B cell (primary cell): ENCODE data around the gene ARMC10. TPM values are rescaled to one million over a fixed set of nuclear protein-coding genes. Genes with fewer than 3 reads are reported as not detected.
"Not testable (repeated sequence)": the region's sequence is repeated elsewhere in the genome, so short reads cannot be mapped to it uniquely, and the experiment has no call there.

Experiments
- ATAC-seq: fragments of 200-7000 bp; cut with Tn5 transposase; one replicate; pipeline ENCODE4 v1.10.0; 2021; ENCODE audit warnings: low read depth, mild to moderate bottlenecking, moderate number of reproducible peaks, moderate library complexity
- CTCF ChIA-PET: fragments of 350-600 bp; sonication (Branson Sonifier 250); formaldehyde crosslinking; loops from one replicate; lab custom pipeline; 2021; ENCODE audit warnings: antibody characterized with exemption, inconsistent platforms; lab: Charles Lee
- POLR2A ChIA-PET: fragments of 350-600 bp; sonication (Branson Sonifier 250); formaldehyde crosslinking; loops from one replicate; lab custom pipeline; 2021; ENCODE audit warnings: antibody characterized with exemption; lab: Charles Lee
- DNase-seq: peaks from one replicate; pipeline ENCODE4 v3.0.0; 2013
- H2AFZ ChIP-seq: 2 replicates; pipeline ENCODE4 v1.6.1; 2012; ENCODE audit warnings: mild to moderate bottlenecking, low read depth, low read length; ENCODE audit not compliant: insufficient read depth, poor library complexity, severe bottlenecking
- H3K27ac ChIP-seq, 2 donors: 1 replicate in 1 of 2; 2 replicates in 1 of 2; pipeline ENCODE4 v1.5.1; 2012 to 2013; ENCODE audit warnings: low read length in 2 of 2, mild to moderate bottlenecking in 2 of 2, moderate library complexity in 1 of 2
- H3K27me3 ChIP-seq, 4 experiments: fragments of 200-600 bp in 1 of 4; sonication (generic) in 1 of 4; replicated peaks in 1 of 4; 1 replicate in 2 of 4; 2 replicates in 2 of 4; pipeline versions ENCODE4 v1.6.1 to v1.7.0; 2013 to 2016; ENCODE audit warnings: low read length in 3 of 4, mild to moderate bottlenecking in 2 of 4, mixed read lengths in 1 of 4, moderate library complexity in 1 of 4; ENCODE audit not compliant: insufficient read depth in 4 of 4, control insufficient read depth in 3 of 4; ENCODE audit errors: control extremely low read depth in 1 of 4
- H3K36me3 ChIP-seq, 2 experiments: replicated peaks in 1 of 2; 1 replicate in 1 of 2; 2 replicates in 1 of 2; pipeline versions ENCODE4 v1.6.1 to v1.7.1; 2013; ENCODE audit warnings: low read length in 1 of 2; ENCODE audit not compliant: insufficient read depth in 2 of 2, control insufficient read depth in 1 of 2; ENCODE audit errors: control extremely low read depth in 1 of 2, extremely low read depth in 1 of 2
- H3K4me1 ChIP-seq, 2 donors: fragments of 200-600 bp in 1 of 2; sonication (generic) in 1 of 2; 1 replicate in 1 of 2; 2 replicates in 1 of 2; pipeline versions ENCODE4 v1.5.1 to v1.6.1; 2013 to 2017; ENCODE audit warnings: low read length in 2 of 2; ENCODE audit not compliant: control insufficient read depth in 2 of 2, insufficient read depth in 2 of 2
- H3K4me2 ChIP-seq: replicated peaks from 2 replicates; pipeline ENCODE3; 2012; ENCODE audit warnings: mild to moderate bottlenecking, low read depth, low read length; ENCODE audit not compliant: poor library complexity, severe bottlenecking
- H3K4me3 ChIP-seq, 5 experiments: fragments of 200-600 bp in 1 of 5; sonication (generic) in 1 of 5; 1 replicate in 3 of 5; 2 replicates in 2 of 5; pipeline versions ENCODE4 v1.5.1 to v1.7.0; 2011 to 2016; ENCODE audit warnings: low read length in 4 of 5, mild to moderate bottlenecking in 4 of 5, low read depth in 2 of 5, control low read depth in 1 of 5, moderate library complexity in 1 of 5; ENCODE audit not compliant: insufficient read depth in 1 of 5; ENCODE audit errors: control extremely low read depth in 1 of 5, extremely low read depth in 1 of 5
- H3K79me2 ChIP-seq: fragments of 200-600 bp; sonication (generic); one replicate; pipeline ENCODE4 v1.6.0; 2016; ENCODE audit warnings: low read length; ENCODE audit not compliant: control insufficient read depth, insufficient read depth
- H3K9ac ChIP-seq: fragments of 200-600 bp; sonication (generic); 2 replicates; pipeline ENCODE4 v1.6.1; 2017; ENCODE audit warnings: mild to moderate bottlenecking, low read length, moderate library complexity
- H3K9me3 ChIP-seq, 3 donors: one replicate each; pipeline versions ENCODE4 v1.6.1 to v1.7.1; 2013; ENCODE audit warnings: low read length in 2 of 3; ENCODE audit not compliant: control insufficient read depth in 2 of 3, insufficient read depth in 1 of 3; ENCODE audit errors: control extremely low read depth in 1 of 3
- H4K20me1 ChIP-seq: 2 replicates; pipeline ENCODE4 v1.6.0; 2012; ENCODE audit warnings: mild to moderate bottlenecking, low read length; ENCODE audit not compliant: insufficient read depth, control insufficient read depth, poor library complexity, severe bottlenecking
- H3K27ac Mint-ChIP-seq: one replicate; pipeline ENCODE4 v1.8.0; 2021; ENCODE audit warnings: mixed read lengths
- H3K27me3 Mint-ChIP-seq: one replicate; pipeline ENCODE4 v1.8.0; 2021; ENCODE audit warnings: mixed read lengths
- H3K4me1 Mint-ChIP-seq: one replicate; pipeline ENCODE4 v1.8.0; 2021; ENCODE audit warnings: mixed read lengths
- H3K4me3 Mint-ChIP-seq: one replicate; pipeline ENCODE4 v1.8.0; 2021; ENCODE audit warnings: mixed read lengths
- H3K9me3 Mint-ChIP-seq: one replicate; pipeline ENCODE4 v1.8.0; 2022; ENCODE audit warnings: mixed read lengths; ENCODE audit not compliant: insufficient read depth
- EZH2 ChIP-seq: IDR thresholded peaks from 2 replicates; pipeline ENCODE4 v1.6.1; 2012; ENCODE audit warnings: borderline replicate concordance, low read depth, mild to moderate bottlenecking, moderate library complexity, low read length; ENCODE audit not compliant: insufficient read depth, poor library complexity, severe bottlenecking
- WGBS: methylation state at CpG from one replicate; pipeline ENCODE4 v1.1.5; 2013; ENCODE audit warnings: missing lambda C conversion rate; ENCODE audit not compliant: insufficient coverage; 5-methylcytosine and 5-hydroxymethylcytosine counted together
- intact Hi-C: fragments of 100-400 bp; cut with micrococcal nuclease; formaldehyde crosslinking; loops from one replicate; pipeline ENCODE4 v1.10.0; 2022
- polyA plus RNA-seq: library from polyadenylated mRNA; depleted of rRNA; stranded (reverse); fragments of >200 nt; gene quantifications from 2 replicates; pipeline ENCODE4 v1.2.3, GENCODE V29; 2012
- total RNA-seq, 2 donors: library from RNA; stranded (reverse); fragments of 120-200 nt in 1 of 2; gene quantifications; 1 replicate in 1 of 2; 2 replicates in 1 of 2; pipeline versions ENCODE4 v1.2.3 to v1.2.4, GENCODE V29; 2013 to 2022
- TF ChIP-seq, protein P1 (sequence below): fragments of 200-600 bp; IDR thresholded peaks from one replicate; pipeline ENCODE4 v1.8.0; 2022; ENCODE audit warnings: antibody characterized with exemption, mild to moderate bottlenecking

Gene ARMC10
- total and polyA plus RNA-seq, 2 donors (not counting 1 experiment from before 2014, with no cell fraction given), result 7.3 to 24.2 TPM

DNA sequence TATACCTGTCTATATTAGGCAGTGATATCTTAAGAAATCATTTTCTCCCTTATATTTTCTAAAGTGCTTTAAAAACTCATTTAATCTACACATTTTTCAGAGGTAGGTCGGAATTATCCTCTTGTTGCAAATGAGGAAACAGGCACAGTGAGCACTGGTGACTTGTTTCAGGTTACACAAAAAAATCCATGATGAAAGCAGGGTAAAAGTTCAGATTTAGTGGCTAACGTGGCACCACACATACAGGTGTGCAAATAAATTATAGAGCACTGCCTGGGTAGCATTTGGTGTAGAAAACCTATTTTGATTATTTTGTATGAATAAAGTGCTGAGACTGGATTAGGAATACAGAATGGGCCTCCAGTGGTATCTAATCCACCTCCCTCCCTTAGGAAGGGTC, 26.6 kb downstream of the ARMC10 start:
- CTCF ChIA-PET, result interaction anchor here (0.7 kb wide), 1 partner anchor 402 kb away, joined by 9 read pairs; no protein-coding TSS in a partner anchor

DNA sequence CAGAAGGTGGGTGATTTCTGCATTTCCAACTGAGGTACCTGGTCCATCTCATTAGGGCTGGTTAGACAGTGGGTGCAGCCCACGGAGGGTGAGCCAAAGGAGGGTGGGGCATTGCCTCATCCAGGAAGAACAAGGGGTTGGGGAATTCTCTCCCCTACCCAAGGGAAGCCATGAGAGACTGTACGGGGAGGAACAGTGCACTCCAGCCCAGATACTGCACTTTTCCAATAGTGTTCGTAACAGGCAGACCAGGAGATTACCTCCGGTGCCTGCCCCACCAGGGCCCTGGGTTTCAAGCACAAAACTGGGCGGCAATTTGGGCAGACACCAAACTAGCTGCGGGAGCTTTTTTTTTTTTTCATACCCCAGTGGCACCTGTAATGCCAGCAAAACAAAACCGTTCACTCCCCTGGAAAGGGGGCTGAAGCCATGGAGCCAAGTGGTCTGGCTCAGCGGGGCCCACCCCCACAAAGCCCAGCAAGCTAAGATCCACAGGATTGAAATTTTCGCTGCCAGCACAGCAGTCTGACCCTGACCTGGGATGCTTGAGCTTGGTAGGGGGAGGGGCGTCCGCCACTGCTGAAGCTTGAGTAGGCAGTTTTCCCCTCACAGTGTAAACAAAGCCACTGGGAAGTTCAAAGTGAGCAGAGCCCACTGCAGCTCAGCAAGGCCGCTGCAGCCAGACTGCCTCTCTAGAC, 31.2 kb downstream of the ARMC10 start:
- Histone ChIP-seq H3K9ac (no peak overlapping the region), H3K79me2 (no peaks in the 10 kb centered on the region), H3K4me1 (no peaks in the 10 kb centered on the region), H3K27me3 (no peaks in the 10 kb centered on the region), H4K20me1 (no peaks in the 10 kb centered on the region), H3K9me3 (no peaks in the 10 kb centered on the region), H3K27ac (no peak overlapping the region), H2AFZ (no peak overlapping the region), H3K4me3 (no peak overlapping the region), H3K4me2 (no peak overlapping the region), H3K36me3 (peaks cover 3 to 10% of the 10 kb centered on the region in 2 experiments)
- TF ChIP-seq EZH2, result no peak
- TF ChIP-seq, protein P1, sequence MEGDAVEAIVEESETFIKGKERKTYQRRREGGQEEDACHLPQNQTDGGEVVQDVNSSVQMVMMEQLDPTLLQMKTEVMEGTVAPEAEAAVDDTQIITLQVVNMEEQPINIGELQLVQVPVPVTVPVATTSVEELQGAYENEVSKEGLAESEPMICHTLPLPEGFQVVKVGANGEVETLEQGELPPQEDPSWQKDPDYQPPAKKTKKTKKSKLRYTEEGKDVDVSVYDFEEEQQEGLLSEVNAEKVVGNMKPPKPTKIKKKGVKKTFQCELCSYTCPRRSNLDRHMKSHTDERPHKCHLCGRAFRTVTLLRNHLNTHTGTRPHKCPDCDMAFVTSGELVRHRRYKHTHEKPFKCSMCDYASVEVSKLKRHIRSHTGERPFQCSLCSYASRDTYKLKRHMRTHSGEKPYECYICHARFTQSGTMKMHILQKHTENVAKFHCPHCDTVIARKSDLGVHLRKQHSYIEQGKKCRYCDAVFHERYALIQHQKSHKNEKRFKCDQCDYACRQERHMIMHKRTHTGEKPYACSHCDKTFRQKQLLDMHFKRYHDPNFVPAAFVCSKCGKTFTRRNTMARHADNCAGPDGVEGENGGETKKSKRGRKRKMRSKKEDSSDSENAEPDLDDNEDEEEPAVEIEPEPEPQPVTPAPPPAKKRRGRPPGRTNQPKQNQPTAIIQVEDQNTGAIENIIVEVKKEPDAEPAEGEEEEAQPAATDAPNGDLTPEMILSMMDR, result no peak
- no peak overlapping the region for H3K4me3 Mint-ChIP-seq
- ChIA-PET CTCF (no interaction called here), POLR2A (interaction anchor here (0.7 kb wide), 1 partner anchor 86 kb away, joined by 7 read pairs; no protein-coding TSS in a partner anchor)
- H3K27ac Mint-ChIP-seq, result no peak overlapping the region
- H3K9me3 Mint-ChIP-seq, result peaks cover 3% of the 10 kb centered on the region
- peaks cover 2% of the 10 kb centered on the region for H3K4me1 Mint-ChIP-seq
- H3K27me3 Mint-ChIP-seq, result no peaks in the 10 kb centered on the region
- intact Hi-C loops, result no loop called here
- DNase-seq (no peak), ATAC-seq (no peak)
- WGBS, result 100% methylated on average over 9 of the region's 12 CpGs

More for the DNA sequence above, 26.6 kb downstream of the ARMC10 start:
- Mint-ChIP-seq H3K4me1 (no peaks in the 10 kb centered on the region), H3K27ac (no peak overlapping the region), H3K4me3 (no peak overlapping the region), H3K27me3 (no peaks in the 10 kb centered on the region), H3K9me3 (no peaks in the 10 kb centered on the region)
- Histone ChIP-seq H4K20me1 (no peaks in the 10 kb centered on the region), H3K9me3 (no peaks in the 10 kb centered on the region), H3K27me3 (no peaks in the 10 kb centered on the region), H3K4me1 (no peaks in the 10 kb centered on the region), H3K27ac (no peak overlapping the region), H2AFZ (no peak overlapping the region), H3K79me2 (no peaks in the 10 kb centered on the region), H3K4me3 (no peak overlapping the region), H3K36me3 (peaks cover 6 to 14% of the 10 kb centered on the region in 2 experiments), H3K4me2 (no peak overlapping the region), H3K9ac (no peak overlapping the region)
- intact Hi-C loops, result no loop called here
- ATAC-seq, result no peak
- POLR2A ChIA-PET, result no interaction called here
- TF ChIP-seq, protein P1, result no peak
- TF ChIP-seq EZH2, result no peak
- DNase-seq, result no peak
- WGBS, result 0% methylated on average over 1 of the region's 2 CpGs

DNA sequence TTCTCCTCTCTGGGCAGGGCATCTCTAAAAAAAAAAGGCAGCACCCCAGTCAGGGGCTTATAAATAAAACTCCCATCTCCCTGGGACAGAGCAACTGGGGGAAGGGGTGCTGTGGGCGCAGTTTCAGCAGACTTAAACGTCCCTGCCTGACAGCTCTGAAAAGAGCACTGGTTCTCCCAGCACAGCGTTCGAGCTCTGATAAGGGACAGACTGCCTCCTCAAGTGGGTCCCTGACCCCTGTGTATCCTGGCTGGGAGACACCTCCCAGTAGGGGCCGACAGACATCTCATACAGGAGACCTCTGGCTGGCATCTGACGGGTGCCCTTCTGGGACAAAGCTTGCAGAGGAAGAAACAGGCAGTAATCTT, 31.7 kb downstream of the ARMC10 start:
- H3K4me1 Mint-ChIP-seq, ATAC-seq, H3K36me3 ChIP-seq, H3K9ac ChIP-seq, H3K27me3 ChIP-seq, H3K4me3 Mint-ChIP-seq, H3K27ac ChIP-seq, POLR2A ChIA-PET, H3K27ac Mint-ChIP-seq, H3K4me2 ChIP-seq, H2AFZ ChIP-seq, H3K9me3 ChIP-seq, H3K79me2 ChIP-seq, H3K9me3 Mint-ChIP-seq, H3K4me3 ChIP-seq, intact Hi-C loops, H3K27me3 Mint-ChIP-seq, H3K4me1 ChIP-seq, H4K20me1 ChIP-seq, CTCF ChIA-PET, DNase-seq: not testable (repeated sequence)
- WGBS, result 97% methylated on average over 5 of the region's 6 CpGs
